SK-N-SH (cell line): ENCODE results near the gene HUNK.

Experiments used
- CTCF ChIP-seq: fragments of 200-600 bp; sonication (generic); IDR thresholded peaks from 2 replicates; pipeline ENCODE4 v1.6.1; 2017; ENCODE audit warnings: antibody characterized with exemption, mild to moderate bottlenecking, moderate library complexity
- FOXJ3 ChIP-seq: sonication (generic); formaldehyde crosslinking; IDR thresholded peaks from 2 replicates; pipeline ENCODE4 v1.5.1; 2020; ENCODE audit warnings: mild to moderate bottlenecking, missing genetic modification reagents
- MXI1 ChIP-seq: IDR thresholded peaks from 2 replicates; pipeline ENCODE4 v1.6.1; 2012; ENCODE audit warnings: mild to moderate bottlenecking, low read depth, low read length, improper control_type of control experiment
- TAF1 ChIP-seq: IDR thresholded peaks from 2 replicates; pipeline ENCODE4 v1.6.1; 2012; ENCODE audit warnings: low read depth, mild to moderate bottlenecking, low read length, moderate library complexity, borderline replicate concordance

GRCh38 chr21:31889460-31889859 is 16.6 kb downstream of the HUNK start:
- TF ChIP-seq FOXJ3: no peak
- TF ChIP-seq CTCF: no peak
- no peak for TF ChIP-seq MXI1
- no peak for TF ChIP-seq TAF1
